Parathyroid adenoma (tissue), 2 donors: ENCODE results near the gene EML1.

Experiments
- H2AFZ ChIP-seq: fragments of 300-600 bp; sonication (generic); one replicate; pipeline ENCODE4 v1.7.0; 2017; ENCODE audit warnings: antibody characterized with exemption, mild to moderate bottlenecking
- H3K27ac ChIP-seq: fragments of 300-600 bp; sonication (generic); one replicate; pipeline ENCODE4 v1.7.0; 2017
- H3K27me3 ChIP-seq: fragments of 300-600 bp; sonication (generic); one replicate; pipeline ENCODE4 v1.7.0; 2017; ENCODE audit warnings: low read length; ENCODE audit not compliant: control insufficient read depth, insufficient read depth
- H3K36me3 ChIP-seq: fragments of 300-600 bp; sonication (generic); one replicate; pipeline ENCODE4 v1.7.0; 2017; ENCODE audit warnings: low read length; ENCODE audit not compliant: control insufficient read depth, insufficient read depth
- H3K4me1 ChIP-seq: fragments of 300-600 bp; sonication (generic); one replicate; pipeline ENCODE4 v1.7.0; 2017; ENCODE audit warnings: control low read depth
- H3K4me2 ChIP-seq: fragments of 300-600 bp; sonication (generic); one replicate; pipeline ENCODE4 v1.7.0; 2017; ENCODE audit warnings: low read length
- H3K4me3 ChIP-seq: fragments of 300-600 bp; sonication (generic); one replicate; pipeline ENCODE4 v1.7.0; 2017; ENCODE audit warnings: low read depth, low read length
- H3K79me2 ChIP-seq: fragments of 300-600 bp; sonication (generic); one replicate; pipeline ENCODE4 v1.7.0; 2017; ENCODE audit warnings: control low read depth
- H3K9ac ChIP-seq: fragments of 300-600 bp; sonication (generic); one replicate; pipeline ENCODE4 v1.7.0; 2017; ENCODE audit warnings: mild to moderate bottlenecking
- H3K9me3 ChIP-seq: fragments of 300-600 bp; sonication (generic); one replicate; pipeline ENCODE4 v1.7.0; 2017; ENCODE audit warnings: low read length; ENCODE audit not compliant: control insufficient read depth
- CTCF ChIP-seq: fragments of 300-600 bp; sonication (generic); IDR thresholded peaks from one replicate; pipeline ENCODE4 v1.7.0; 2017; ENCODE audit warnings: antibody characterized with exemption, mild to moderate bottlenecking
- donor health status: primary hyperparathyroidism.

EML1 gene

GRCh38 chr14:99747167-99747566 lies 46.0 kb upstream of the EML1 start:
- no peak overlapping the region for H3K4me2 ChIP-seq
- no peaks in the 10 kb centered on the region for H3K27me3 ChIP-seq
- TF ChIP-seq CTCF, result no peak
- H3K4me1 ChIP-seq, result peaks cover 12% of the 10 kb centered on the region
- no peak overlapping the region for H2AFZ ChIP-seq
- H3K27ac ChIP-seq, result no peak overlapping the region
- no peaks in the 10 kb centered on the region for H3K9me3 ChIP-seq
- H3K36me3 ChIP-seq, result no peaks in the 10 kb centered on the region
- no peaks in the 10 kb centered on the region for H3K79me2 ChIP-seq
- no peak overlapping the region for H3K9ac ChIP-seq
- H3K4me3 ChIP-seq, result no peak overlapping the region

- Histone ChIP-seq H3K79me2 (no peaks in the 10 kb centered on the region), H3K4me3 (no peak overlapping the region), H3K4me2 (no peak overlapping the region), H3K36me3 (no peaks in the 10 kb centered on the region), H2AFZ (no peak overlapping the region), H3K27ac (no peak overlapping the region), H3K9me3 (no peaks in the 10 kb centered on the region), H3K9ac (no peak overlapping the region), H3K27me3 (no peaks in the 10 kb centered on the region), H3K4me1 (peaks cover 12% of the 10 kb centered on the region)
- TF ChIP-seq CTCF, result no peak
Observed at GRCh38 chr14:99747582-99748330, 45.5 kb upstream of the EML1 start.

- Histone ChIP-seq H3K9ac (no peak overlapping the region), H3K79me2 (no peaks in the 10 kb centered on the region), H3K27ac (no peak overlapping the region), H2AFZ (no peak overlapping the region), H3K4me2 (no peak overlapping the region), H3K27me3 (no peaks in the 10 kb centered on the region), H3K9me3 (no peaks in the 10 kb centered on the region), H3K4me3 (no peak overlapping the region), H3K36me3 (no peaks in the 10 kb centered on the region), H3K4me1 (peaks cover 12% of the 10 kb centered on the region)
- no peak for TF ChIP-seq CTCF
Observed at GRCh38 chr14:99748529-99748928, 44.7 kb upstream of the EML1 start.

- H3K9ac ChIP-seq, result no peak overlapping the region
- TF ChIP-seq CTCF, result no peak
- no peak overlapping the region for H3K27ac ChIP-seq
Observed at GRCh38 chr14:99749142-99749541, 44.1 kb upstream of the EML1 start.

More at GRCh38 chr14:99749142-99749541, 44.1 kb upstream of the EML1 start:
- Histone ChIP-seq H3K36me3 (no peaks in the 10 kb centered on the region), H3K9me3 (no peaks in the 10 kb centered on the region), H3K27me3 (no peaks in the 10 kb centered on the region), H3K79me2 (no peaks in the 10 kb centered on the region), H3K4me1 (peaks cover 12% of the 10 kb centered on the region), H3K4me3 (no peak overlapping the region), H2AFZ (no peak overlapping the region), H3K4me2 (no peak overlapping the region)
